Lower leg skin (tissue), 4 donors: ENCODE data around the gene PAK6. TPM values are rescaled to one million over a fixed set of nuclear protein-coding genes. Genes with fewer than 3 reads are reported as not detected.

Experiments used
- DNase-seq, 2 donors: peaks; one replicate each; pipeline ENCODE4 v3.0.0-alpha.2; 2019; ENCODE audit warnings: low spot score in 2 of 2
- H3K4me3 ChIP-seq: fragments of 200-600 bp; sonication (generic); 2 replicates; pipeline ENCODE4 v1.5.1; 2017; ENCODE audit warnings: mild to moderate bottlenecking, low read depth; ENCODE audit not compliant: poor library complexity, severe bottlenecking
- CTCF ChIP-seq, 3 donors: fragments of 450-650 bp; IDR thresholded peaks; one replicate each; pipeline ENCODE4 v1.5.1; 2016; ENCODE audit warnings: antibody characterized with exemption in 3 of 3, mild to moderate bottlenecking in 3 of 3, moderate library complexity in 2 of 3
- POLR2A ChIP-seq, 2 donors: fragments of 450-650 bp; IDR thresholded peaks; one replicate each; pipeline ENCODE4 v1.6.1; 2016 to 2017; ENCODE audit warnings: antibody characterized with exemption in 2 of 2, mild to moderate bottlenecking in 1 of 2, moderate library complexity in 1 of 2
- WGBS, 2 donors: methylation state at CpG; one replicate each; pipeline ENCODE4 v1.1.5; 2018; 5-methylcytosine and 5-hydroxymethylcytosine counted together
- intact Hi-C: fragments of 100-400 bp; cut with DNase I; formaldehyde crosslinking; loops from one replicate; pipeline ENCODE4 v1.15.0; 2023; ENCODE audit warnings: low total_unique reads
- total RNA-seq, 4 donors: library from RNA; depleted of rRNA; stranded (reverse); fragments of >200 nt; gene quantifications; one replicate each; pipeline ENCODE4 v1.1.0, GENCODE V29; 2016

The PAK6 gene
- total RNA-seq, 4 donors from 2014 or later: 48.3 to 83.9 (median 70.4) TPM

- 59 to 69% methylated on average over 5 of the region's 5 CpGs for WGBS, 2 donors
- intact Hi-C loops: no loop called here
- TF ChIP-seq POLR2A (IDR thresholded peaks at IDR 0.05) (no peak), CTCF (IDR thresholded peaks at IDR 0.05) (no peak)
- DNase-seq: peak; percentile 12 to 79
- no peak overlapping the region for H3K4me3 ChIP-seq
Observed at GRCh38 chr15:40242601-40243000, 3.7 kb downstream of the PAK6 start.

- intact Hi-C loops: no loop called here
- peak in 1 of 2 donors; percentile 67 for DNase-seq
Observed at GRCh38 chr15:40243126-40243810, 4.4 kb downstream of the PAK6 start.

GRCh38 chr15:40244961-40245523, 6.2 kb downstream of the PAK6 start:
- intact Hi-C loops: no loop called here
- DNase-seq: peak in 1 of 2 donors; percentile 81
- H3K4me3 ChIP-seq: no peak overlapping the region
- WGBS, 2 donors: 31 to 57% methylated on average over 3 to 5 of the region's 5 CpGs
- TF ChIP-seq CTCF (IDR thresholded peaks at IDR 0.05): no peak
- no peak for TF ChIP-seq POLR2A (IDR thresholded peaks at IDR 0.05)

More at GRCh38 chr15:40243126-40243810, 4.4 kb downstream of the PAK6 start:
- no peak overlapping the region for H3K4me3 ChIP-seq
- WGBS, 2 donors: 52 to 61% methylated on average over 9 of the region's 9 CpGs
- TF ChIP-seq CTCF (IDR thresholded peaks at IDR 0.05) (no peak), POLR2A (IDR thresholded peaks at IDR 0.05) (no peak)

GRCh38 chr15:40245666-40246450, 7.0 kb downstream of the PAK6 start:
- DNase-seq: peak in 1 of 2 donors; percentile 76
- WGBS, 2 donors: 81 to 83% methylated on average over 9 of the region's 9 CpGs
- no peak for TF ChIP-seq CTCF (IDR thresholded peaks at IDR 0.05)
- no peak for TF ChIP-seq POLR2A (IDR thresholded peaks at IDR 0.05)

GRCh38 chr15:40246496-40247280, 7.8 kb downstream of the PAK6 start:
- TF ChIP-seq POLR2A (IDR thresholded peaks at IDR 0.05): no peak
- TF ChIP-seq CTCF (IDR thresholded peaks at IDR 0.05): no peak
- no peak overlapping the region for H3K4me3 ChIP-seq
- peak in 1 of 2 donors; percentile 80 for DNase-seq
- WGBS, 2 donors: 61 to 73% methylated on average over 8 of the region's 8 CpGs
- intact Hi-C loops: no loop called here

More at GRCh38 chr15:40245666-40246450, 7.0 kb downstream of the PAK6 start:
- intact Hi-C loops: no loop called here
- H3K4me3 ChIP-seq: no peak overlapping the region
